ENCODE results near the gene SH2D4B.
"Not testable (repeated sequence)": the region's sequence is repeated elsewhere in the genome, so short reads cannot be mapped to it uniquely, and the experiment has no call there.

The SH2D4B gene

GRCh38 chr10:80540618-80540980, 2.9 kb downstream of the SH2D4B start:
- no peak for DNase-seq (ENCODE audit: low read depth)
- no peak for TF ChIP-seq CTCF (IDR thresholded peaks at IDR 0.05; ENCODE audit: low read length, missing control alignments)
- H3K4me3 ChIP-seq (replicated peaks; ENCODE audit: low read depth, low read length), result no peak overlapping the region

DNA sequence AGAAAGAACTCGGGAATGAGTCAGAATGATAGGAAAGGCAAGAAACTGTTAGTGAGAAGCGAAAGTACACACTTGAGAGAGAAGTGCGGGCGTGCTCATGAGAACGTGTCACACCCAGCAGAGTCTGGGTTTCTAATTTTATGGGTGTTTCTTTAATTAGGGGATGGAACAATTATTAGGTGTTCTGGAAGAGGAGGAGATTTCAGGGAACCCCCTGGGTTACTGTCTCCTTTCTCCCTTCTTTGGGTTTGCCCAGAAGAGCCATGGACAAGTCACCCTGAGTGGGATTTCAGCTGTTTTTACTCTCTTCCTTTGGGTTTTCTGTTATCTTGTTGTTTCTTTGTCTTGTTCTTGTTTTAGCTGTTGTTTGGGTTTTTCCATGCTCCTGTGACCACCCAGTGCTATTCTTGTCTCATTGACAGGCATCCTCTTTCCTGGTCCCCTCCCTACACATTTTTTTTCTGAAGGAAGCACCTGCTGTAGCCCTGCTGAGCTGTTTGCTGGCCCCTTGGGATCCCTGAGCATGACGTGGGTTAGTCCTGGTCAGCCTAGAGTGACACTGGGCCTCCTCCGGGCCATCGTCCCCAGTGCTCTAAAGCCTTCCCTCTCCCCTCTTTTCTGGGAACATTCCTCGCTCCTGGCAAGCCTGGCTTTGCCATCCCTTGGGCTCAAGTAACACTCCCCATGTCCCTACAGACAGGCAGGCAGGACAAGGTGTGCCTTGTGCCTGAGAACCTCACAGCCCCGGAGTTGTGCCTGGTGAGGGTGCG, 3.5 kb downstream of the SH2D4B start:
- no peak overlapping the region for H3K4me3 ChIP-seq (replicated peaks; ENCODE audit: low read depth, low read length)
- TF ChIP-seq CTCF (IDR thresholded peaks at IDR 0.05; ENCODE audit: low read length, missing control alignments), result no peak
- no peak for DNase-seq (ENCODE audit: low read depth)

DNA sequence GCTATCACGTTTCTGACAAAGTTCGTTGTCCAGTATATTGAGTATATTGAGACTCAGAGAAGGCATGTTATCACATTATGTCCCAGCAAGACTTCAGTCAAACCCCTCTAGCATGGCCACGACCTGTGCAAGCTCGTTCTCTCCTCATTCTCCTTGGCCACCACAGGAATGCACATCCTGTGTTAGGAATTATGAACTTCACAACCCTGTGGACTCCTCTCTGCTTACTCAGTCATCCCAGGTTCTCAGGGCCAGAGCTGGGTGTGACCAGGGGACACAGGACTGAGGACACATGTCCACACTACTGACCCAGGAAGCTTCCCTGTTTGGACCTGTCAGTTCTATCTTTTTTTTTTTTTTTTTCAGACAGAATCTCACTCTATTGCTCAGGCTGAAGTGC, 4.4 kb downstream of the SH2D4B start:
- DNase-seq (ENCODE audit: low read depth), result peak; percentile 14
- H3K4me3 ChIP-seq (replicated peaks; ENCODE audit: low read depth, low read length), result no peak overlapping the region
- TF ChIP-seq CTCF (IDR thresholded peaks at IDR 0.05; ENCODE audit: low read length, missing control alignments), result no peak

DNA sequence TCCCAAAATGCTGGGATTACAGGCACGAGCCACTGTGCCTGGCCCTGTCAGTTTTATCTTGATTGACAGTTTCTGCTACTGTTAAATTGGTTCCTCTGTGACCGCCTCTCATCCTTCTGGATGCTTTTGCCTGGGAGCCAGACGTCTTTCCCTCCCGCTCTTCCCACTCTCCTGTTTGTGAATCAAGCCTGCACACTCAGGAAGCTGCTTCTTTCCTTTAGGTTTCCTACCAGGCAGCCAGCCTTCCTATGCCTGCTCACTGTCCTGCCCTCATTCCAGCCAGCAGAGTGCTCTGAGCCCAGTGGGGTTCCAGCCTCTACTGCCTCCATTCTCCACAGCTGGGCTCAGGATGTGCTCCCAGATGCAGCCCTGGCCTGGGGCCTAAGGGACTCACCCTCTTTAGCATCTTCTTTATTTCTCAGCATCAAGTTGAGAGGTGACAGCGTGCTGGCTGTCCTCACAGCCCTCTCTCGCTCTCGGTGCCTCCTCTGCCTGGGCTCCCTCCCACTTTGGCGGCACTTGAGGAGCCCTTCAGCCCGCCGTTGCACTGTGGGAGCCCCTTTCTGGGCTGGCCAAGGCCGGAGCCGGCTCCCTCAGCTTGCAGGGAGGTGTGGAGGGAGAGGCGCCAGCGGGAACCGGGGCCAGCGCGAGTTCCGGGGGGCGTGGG, 5.1 kb downstream of the SH2D4B start:
- no peak for DNase-seq (ENCODE audit: low read depth)
- TF ChIP-seq CTCF (IDR thresholded peaks at IDR 0.05; ENCODE audit: low read length, missing control alignments), result no peak
- H3K4me3 ChIP-seq (replicated peaks; ENCODE audit: low read depth, low read length), result no peak overlapping the region

DNA sequence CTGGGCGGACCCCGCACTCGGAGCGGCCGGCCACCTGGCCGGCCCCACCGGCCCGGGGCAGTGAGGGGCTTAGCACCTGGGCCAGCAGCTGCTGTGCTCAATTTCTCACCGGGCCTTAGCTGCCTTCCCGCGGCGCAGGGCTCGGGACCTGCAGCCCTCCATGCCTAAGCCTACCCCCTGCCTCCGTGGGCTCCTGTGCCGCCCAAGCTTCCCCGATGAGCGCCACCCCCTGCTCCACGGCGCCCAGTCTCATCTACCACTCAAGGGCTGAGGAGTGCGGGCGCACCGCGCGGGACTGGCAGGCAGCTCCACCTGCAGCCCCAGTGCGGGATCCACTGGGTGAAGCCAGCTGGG, 5.6 kb downstream of the SH2D4B start:
- not testable (repeated sequence) for H3K4me3 ChIP-seq (replicated peaks; ENCODE audit: low read depth, low read length); DNase-seq (ENCODE audit: low read depth)

- no peak for DNase-seq (ENCODE audit: low read depth)
- TF ChIP-seq CTCF (IDR thresholded peaks at IDR 0.05; ENCODE audit: low read length, missing control alignments), result no peak
- no peak overlapping the region for H3K4me3 ChIP-seq (replicated peaks; ENCODE audit: low read depth, low read length)
Measured at GRCh38 chr10:80544316-80544953, 6.7 kb downstream of the SH2D4B start.

GRCh38 chr10:80545258-80545881, 7.7 kb downstream of the SH2D4B start:
- no peak overlapping the region for H3K4me3 ChIP-seq (replicated peaks; ENCODE audit: low read depth, low read length)
- no peak for DNase-seq (ENCODE audit: low read depth)
- TF ChIP-seq CTCF (IDR thresholded peaks at IDR 0.05; ENCODE audit: low read length, missing control alignments), result no peak
